Measurements from ENCODE around the gene NR2F6.

NR2F6 gene

DNA sequence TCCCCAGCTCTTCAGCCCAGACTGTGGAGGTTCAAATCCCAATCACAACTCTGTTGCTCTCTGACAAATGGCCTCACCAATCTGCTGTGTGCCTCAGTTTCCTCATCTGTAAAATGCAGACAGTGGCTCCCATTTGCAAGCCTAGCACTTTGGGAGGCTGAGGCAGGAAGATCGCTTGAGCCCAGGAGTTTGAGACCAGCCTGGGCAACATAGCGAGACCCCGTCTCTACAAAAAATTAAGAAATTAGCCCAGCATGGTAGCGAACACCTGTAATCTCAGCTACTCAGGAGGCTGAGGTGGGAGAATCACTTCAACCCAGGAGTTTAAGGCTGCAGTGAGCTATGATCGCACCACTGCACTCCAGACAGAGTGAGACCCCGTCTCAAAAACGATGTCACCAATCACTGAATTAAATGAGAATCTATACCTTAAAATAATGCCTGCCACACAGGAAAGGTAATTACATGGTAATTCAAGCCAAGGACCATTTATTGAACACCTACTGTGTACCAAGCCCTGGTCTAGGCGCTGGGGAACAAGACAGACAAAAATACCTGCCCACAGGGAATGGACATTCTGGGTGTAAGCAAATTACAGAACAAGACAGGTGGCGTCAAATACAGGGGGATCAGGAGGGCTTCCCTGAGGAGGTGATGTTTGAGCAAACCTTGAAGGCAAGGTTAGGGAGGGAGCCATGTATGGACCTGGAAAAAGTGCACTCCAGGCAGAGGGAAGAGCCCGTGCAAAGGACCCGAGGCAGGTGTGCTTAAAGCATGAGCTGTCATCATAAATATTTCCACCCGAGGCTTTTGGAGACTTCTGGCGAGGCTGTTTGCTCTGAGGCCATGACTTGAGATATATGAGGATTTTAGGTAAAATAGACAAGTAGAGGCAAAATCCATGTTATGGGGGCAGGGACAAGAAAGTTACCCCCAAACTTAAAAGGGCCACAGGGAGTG lies 7.7 kb downstream of the NR2F6 start:
- no peak for DNase-seq

DNA sequence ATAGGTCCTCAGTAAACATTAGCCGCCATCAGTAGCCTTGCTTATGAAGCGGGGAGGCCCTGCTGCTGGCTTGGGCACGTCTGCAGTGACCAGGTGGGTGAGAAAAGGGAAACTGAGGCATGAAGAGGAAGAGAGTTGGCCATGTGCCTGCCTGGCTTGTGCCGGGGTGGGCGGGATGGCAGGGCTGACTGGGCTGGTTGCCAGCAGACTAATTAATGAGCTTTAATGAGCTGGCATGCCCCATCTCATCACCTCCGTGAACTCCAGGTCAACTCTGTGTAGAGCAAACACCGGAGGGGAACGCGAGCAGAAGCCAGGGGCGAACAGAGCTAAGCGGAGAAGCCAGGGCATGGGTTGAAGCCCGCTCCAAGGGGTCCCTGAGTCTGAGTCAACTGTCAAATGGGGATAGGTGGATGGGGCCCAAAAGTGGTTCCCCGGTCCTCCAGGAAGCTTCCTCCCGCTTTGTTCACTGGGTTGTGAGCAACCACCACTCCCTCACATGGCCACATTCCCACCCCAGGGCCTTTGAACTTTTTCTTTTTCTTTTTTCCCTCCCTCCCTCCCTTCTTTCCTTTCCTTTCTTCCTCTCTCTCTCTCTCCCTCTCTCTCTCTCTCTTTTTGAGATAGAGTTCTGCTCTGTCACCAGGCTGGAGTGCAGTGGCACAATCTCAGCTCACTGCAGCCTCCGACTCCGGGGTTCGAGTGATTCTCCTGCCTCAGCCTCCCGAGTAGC lies 8.7 kb downstream of the NR2F6 start:
- DNase-seq, result no peak

DNA sequence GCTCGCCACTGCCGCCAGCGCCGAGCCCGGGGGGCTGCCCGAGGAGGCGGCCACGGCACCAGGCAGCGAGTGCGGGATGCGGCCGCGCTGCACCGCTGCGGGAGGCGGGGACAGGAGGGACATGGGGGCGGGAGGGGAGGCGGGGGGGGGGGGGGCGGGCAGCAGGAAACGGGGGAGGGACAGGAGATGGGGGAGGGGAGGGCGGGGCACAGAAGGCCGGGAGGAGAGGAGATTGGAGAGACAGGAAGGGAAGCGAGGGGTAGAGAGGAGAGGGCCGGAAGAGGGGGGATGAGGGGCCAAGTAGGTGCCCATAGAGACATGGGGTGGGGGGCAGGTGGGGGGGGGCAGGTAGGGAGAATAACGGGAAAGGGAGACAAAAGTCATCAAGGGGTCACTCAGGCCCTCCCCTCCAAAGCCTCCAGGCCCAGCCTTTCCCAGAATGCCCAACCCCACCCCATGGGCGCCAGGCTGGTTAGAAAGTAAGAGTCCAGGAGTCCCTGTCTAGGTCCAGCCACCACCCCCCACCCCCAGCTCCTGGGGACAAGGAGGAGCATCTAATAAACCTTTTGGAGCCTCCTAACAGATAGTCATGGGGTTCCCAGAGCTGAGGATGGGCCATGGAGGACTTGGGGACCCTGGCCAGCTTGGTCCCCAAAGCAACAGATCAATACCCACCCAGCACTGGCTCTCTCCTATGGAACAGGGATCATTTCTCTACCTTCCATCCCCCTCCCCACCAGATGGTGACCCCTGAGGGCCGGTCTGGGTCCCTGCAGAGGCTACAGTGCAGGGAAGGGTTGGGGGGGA lies 9.5 kb downstream of the NR2F6 start:
- DNase-seq, result no peak

DNA sequence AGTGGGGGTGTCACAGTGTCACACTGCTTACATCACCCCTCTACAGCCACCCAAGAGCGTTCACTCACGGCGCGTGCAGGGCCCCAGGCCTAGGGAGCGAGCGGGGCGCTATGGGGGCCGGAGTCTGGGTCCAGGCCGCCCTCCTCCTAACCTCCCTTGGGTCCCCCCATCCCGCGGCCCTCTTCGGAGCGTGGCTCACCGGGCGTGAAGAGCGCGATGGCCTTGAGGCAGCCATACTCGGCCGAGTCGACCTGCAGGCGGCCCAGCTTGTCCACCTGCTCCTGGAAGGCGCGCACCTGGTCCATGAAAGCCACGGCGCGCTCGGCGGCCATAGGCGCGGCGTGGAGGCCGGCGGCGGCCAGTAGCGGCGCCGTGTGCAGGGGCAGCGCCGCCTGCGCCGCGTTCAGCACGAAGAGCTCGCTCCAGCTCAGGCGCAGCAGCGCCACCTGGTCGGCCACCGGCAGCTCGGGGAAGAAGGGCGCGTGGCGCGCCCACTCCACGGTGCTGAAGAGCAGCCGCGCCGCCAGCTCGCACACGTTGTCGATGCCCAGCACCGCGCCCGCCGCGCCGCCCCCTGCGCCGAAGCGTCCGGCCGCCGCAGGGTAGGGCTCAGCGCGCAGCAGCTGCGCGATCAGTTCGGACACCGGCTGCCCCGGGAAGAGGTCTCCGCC lies 10.3 kb downstream of the NR2F6 start:
- DNase-seq, result peak; percentile 80

DNA sequence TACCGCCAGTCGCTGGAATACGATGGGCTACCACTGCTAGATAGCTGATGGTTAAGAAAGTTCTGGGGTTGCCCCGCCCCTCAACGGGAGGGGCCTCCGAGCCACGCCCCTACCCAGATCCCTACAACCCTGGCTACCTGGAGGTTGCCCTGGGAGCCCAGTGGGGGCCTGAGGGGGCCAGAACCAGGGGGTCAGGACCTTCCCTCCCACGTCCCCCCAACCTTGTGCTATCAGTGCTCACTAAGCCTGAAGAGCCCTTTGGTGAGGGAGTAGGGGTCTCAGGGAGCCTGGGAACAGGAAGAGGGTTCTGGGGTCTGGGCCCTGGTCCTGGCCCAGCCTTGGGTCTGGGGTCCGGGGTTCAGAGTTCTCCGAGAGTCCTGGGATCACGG lies 10.8 kb downstream of the NR2F6 start:
- DNase-seq, result peak; percentile 66

DNA sequence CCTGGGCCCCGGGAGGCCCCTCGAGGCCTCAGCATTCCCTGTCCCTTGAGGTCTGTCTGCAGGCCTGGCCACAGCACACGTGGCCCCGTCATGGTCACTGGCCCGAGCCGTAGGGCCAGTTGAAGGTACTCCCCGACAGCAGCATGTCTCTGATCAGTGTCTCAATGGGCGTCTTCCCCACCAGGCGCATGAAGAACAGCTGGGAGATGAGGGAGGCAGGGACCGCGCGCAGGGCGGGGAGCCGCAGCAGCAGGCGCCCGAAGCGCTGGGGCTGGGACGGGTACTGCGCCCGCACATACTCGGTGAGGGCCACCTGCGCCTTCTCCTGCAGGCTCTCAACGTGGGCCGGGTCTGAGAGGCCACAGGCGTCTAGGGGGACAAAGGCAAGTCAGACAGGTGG lies 13.5 kb downstream of the NR2F6 start:
- DNase-seq, result no peak

DNA sequence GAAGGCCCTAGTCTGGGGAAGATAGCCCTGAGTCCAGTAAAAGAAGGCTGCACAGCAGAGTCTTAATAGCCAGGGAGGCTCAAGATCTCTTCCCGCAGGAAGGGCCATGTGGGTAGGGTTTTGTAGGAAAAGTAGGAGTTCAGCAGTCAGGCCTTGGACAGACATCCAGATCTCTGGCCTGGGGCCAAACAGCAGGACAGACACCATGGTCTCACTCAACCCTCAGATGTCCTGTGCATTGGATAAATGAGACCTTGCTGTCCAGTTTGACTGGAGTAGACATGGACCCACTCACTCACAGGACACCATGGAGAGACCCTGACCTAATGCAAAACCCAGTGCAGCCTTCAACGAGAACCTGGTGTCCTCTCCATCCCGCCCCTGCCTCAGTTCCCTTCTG lies 15.8 kb downstream of the NR2F6 start:
- DNase-seq, result no peak

DNA sequence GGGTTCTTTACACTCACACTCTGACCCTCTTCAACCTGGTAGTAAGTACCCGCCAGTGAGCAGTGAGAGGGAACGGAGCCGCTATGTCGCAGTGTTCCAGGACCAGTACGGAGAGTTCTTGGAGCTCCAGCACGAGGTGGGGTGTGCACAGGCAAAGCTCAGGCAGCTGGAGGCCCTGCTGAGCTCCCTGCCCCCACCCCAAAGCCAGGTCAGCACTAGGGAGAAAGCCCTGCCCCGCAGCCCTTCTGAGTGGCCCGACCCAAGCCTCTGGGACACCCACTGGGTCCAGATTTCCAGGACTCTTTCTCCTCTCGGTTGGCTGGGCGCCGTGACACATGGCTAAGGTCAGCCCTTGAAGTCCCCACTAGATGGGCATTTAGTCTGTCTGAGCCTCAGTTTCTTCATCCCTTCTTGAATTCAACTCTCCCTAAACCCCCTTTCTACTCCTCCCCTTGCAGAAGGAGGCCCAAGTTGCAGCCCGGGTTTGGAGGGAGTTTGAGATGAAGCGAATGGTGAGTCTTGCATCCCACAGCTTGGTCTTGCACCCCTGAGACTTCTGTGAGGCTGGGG lies 17.8 kb downstream of the NR2F6 start:
- no peak for DNase-seq

DNA sequence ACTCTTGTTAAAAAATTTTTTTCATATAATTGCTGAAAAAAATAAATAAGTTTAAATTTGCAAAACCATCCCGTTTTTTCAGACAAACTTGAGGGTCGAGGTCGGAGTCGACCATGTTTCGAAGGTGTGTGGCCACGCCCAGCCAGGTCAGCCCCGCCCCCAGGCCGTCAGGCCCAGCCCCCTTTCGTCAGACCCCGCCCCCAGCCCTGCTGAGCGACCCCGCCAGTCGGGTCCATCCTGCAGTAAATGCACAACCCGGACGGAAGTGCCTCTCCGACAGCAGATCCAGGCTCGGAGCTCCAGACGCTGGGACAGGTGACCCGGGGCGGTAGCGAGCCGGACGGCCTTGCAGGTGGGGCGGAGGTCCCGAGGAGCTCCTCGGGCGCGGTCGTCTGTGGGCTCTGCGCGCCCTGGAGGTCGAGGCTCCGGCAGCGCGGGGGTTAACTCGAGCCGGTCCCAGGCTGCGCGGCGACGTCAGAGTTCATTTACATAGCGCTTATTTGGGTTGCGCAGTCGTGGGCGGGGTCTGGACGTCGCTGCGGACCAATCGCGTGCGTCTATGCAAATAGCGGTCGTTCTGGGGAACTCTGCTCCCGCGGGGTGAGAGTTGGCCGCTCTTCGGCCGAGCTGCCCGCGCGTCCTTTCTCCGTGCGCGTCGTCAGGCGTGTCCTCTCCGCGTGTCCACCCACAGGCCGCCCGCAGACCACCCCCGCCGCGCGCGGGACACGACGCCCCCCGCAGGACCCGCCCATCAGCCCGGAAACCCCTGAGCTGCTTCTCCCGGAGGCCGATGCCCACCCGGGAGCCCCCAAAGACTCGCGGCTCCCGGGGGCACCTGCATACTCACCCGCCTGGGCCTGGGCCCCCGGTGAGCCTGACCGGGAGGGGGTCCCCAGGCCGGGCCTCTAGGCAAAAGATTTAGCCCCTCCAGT lies 19.5 kb downstream of the NR2F6 start, which contains the start of gene OCEL1:
Gene OCEL1, plus strand, starts transcription at position 225 of the 932 bp plus-strand sequence. Its CDS starts 22 bp downstream, at position 247.
- peak; percentile 96 for DNase-seq

DNA sequence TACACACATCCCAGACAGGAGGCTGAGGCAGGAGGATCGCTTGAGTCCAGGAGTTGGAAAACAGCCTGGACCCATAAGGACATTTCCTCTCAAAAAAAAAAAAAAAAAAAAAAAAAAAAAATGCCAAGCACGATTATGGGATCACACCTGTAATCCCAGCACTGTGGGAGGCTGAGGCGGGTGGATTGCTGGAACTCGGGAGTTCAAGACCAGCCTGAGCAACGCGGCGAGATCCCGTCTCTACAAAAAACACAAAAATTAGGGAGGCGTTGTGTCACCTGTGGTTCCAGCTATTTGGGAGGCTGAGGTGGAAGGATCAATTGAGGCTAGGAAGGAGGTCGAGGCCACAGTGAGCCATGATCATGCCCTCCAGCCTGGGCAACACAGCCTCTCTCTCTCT lies 20.7 kb downstream of the NR2F6 start:
- DNase-seq, result no peak

DNA sequence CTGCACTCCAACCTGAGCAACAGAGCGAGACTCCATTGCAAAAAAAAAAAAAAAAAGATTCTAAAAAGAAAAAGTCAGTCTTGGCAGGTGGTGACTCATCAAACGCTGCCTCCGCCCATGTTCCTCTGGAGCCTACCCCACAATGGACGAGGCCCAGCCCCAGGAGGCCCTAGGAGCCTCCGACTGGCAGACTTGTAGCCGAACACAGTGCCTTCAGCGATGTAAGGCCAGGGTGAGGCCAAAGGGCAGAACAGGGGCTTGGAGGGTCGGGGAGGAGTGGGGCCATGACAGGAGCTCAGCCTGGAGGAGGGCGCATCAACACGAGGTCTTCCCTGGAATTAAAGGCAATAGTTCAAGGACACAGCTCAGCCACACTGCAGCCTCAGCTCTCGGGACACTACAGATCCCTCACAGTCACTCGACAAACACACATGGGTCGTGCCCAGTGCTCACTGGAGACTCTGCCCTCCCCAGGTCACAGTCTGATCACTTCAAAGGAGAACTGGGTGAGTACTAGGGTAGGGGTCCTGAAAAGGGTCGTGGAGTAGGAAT lies 25.4 kb downstream of the NR2F6 start:
- DNase-seq, result no peak

DNA sequence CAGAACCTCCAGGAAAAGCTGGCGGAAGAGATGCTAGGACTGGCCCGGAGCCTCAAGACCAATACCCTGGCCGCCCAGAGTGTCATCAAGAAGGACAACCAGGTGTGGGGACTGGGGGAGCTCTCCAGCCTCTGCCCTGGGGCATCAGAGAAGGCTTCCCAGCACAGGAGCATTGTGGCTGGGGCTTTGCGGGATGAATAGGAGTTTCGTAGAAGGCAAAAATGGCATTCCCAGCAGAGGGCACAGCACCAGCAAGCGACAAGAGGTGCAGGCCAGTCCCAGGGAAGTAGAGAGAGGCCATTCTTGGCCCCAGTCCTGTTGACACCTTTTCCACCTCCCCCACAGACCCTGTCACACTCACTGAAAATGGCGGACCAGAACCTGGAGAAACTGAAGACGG lies 26.4 kb downstream of the NR2F6 start:
- DNase-seq, result no peak

DNA sequence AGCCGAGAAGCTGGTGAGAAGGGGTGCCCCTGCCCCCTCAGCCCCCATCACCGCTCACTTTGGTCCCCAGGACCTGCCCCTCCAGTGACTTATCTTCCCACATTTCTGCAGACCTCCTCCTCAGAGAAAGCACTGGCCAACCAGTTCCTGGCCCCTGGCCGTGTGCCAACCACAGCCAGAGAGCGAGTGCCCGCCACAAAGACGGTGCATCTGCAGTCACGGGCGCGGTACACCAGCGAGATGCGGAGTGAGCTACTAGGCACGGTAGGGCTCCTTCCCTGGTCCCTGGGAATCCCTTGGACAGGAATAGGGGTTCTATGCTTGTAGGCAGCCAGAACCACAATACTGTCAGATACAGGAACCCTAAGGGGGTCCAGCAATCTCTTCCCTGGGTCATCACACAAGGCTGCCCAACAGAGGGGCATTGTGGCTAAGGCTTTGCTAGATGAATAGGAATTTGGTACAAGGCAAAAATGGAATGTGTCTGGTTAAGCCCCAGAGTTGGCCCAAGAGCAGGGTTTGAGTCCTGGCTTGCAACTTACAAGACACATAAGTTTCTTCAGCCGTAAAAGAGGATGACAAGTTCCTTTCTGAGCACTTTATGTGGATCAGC lies 29.6 kb downstream of the NR2F6 start:
- no peak for DNase-seq

DNA sequence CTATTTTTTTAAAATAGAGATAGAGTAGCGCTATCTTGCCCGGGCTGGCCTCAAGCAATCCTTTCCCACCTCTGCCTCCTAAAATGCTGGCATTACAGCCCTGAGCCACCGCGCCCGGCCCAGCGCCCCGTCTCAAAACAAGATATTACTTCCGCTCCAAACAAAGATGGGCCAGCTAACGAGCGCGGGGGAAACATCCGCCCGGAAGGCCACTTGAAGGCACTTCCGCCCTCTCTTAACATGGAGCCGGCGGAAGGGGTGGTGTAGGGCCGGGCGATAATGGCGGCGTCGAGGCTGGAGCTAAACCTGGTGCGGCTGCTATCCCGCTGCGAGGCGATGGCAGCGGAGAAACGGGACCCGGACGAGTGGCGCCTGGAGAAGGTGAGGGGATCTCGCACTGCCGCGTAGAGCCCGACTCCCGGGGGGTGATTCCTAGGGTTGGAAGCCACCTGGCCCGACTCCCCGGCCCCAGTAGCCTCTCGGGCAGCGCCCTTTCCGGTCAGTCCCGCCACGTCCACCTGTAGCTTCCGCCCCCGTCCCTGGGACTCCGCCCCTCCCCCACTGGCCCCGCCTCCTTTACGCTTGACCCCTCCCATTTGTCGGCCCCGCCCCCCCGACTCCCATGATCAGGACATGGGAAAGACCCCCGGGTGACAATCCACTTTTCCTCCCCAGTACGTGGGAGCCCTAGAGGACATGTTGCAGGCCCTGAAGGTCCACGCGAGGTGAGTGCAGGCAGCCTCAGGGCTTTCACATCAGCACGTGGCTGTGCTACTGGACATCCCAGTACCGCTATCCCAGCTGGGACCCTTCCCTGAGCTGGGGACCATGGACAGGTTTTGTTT lies 30.4 kb downstream of the NR2F6 start, which contains the start of gene USE1:
Gene USE1, plus strand, starts transcription at position 231 of the 845 bp plus-strand sequence. Its CDS starts 49 bp downstream, at position 280.
- peak; percentile 91 for DNase-seq

DNA sequence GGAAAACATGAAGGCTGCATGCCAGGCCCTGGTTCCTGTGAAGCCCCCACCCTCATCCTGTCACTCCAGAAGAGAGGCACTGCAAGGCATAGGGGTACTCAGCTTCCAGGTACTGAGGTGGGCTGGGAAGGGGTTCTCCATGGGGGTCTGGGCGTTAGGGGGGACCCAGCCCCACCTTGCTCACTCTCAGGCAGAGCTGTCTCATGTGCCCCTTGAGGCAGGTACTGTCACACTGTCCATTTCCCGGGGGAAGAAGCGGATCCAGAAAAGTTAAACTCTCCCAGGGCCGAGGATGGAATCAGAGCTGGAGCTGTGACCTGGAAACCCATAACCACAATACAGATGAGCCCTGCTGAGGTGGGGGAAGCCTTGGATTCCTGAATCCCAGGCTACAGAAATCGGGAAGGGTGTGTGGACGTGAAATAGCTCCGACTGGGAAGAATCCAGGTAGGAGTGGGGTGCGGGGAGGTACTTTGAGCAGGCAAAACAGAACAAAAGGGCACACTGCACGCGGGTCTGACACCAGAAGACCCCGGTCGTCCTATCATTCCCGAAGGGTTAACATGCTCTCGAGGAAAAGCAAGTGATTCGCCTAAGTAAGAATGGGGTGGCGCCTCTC lies 31.1 kb downstream of the NR2F6 start:
- no peak for DNase-seq

DNA sequence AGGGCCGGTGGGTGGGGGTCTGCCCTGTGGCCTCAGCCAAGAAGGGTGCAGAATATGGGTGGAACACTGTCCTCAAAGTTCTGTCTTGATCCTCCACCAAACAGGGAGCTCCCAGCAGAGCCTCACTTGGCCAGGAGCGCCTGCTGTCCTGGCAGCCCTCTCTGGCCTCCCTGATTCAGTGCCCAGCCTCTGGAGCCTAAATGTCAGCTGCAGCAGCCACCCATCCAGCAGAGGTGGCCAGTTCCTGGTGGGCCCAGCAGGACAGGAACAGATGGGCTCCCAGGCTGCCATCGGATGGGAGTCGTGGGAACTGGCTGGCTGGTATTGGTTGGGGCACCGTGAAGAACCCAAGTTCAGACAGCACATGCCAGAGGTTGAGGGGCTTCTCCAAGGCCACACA lies 32.4 kb downstream of the NR2F6 start:
- no peak for DNase-seq

DNA sequence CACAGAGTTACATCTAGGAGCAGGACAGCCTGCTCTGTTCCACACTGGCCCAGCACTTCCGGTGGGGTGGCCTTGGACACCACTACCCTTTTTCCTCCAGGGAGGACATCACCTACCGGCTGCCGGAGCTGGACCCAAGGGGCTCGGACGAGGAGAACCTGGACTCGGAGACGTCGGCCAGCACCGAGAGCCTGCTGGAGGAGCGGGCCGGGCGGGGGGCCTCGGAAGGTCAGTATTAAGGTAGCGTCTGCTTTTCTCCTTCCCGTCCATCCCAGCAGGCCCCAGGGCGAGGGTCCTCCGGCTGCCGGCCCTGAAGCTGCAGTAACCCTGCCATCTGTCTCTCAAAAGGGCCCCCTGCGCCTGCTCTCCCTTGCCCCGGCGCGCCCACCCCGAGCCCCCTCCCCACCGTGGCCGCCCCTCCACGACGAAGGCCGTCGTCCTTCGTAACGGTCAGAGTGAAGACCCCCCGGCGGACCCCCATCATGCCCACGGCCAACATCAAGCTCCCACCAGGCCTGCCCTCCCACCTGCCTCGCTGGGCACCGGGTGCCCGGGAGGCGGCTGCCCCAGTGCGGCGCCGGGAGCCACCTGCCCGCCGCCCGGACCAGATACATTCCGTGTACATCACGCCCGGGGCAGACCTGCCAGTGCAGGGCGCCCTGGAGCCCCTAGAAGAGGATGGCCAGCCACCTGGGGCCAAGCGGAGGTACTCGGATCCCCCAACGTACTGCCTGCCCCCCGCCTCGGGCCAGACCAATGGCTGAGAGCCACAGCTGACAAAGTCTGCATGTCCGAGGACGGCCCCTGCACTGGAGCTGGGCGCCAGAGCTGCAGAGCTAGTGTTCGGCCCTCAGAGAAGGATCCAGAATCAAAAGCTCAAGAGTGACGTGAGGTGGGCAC lies 33.9 kb downstream of the NR2F6 start:
- DNase-seq, result no peak

DNA sequence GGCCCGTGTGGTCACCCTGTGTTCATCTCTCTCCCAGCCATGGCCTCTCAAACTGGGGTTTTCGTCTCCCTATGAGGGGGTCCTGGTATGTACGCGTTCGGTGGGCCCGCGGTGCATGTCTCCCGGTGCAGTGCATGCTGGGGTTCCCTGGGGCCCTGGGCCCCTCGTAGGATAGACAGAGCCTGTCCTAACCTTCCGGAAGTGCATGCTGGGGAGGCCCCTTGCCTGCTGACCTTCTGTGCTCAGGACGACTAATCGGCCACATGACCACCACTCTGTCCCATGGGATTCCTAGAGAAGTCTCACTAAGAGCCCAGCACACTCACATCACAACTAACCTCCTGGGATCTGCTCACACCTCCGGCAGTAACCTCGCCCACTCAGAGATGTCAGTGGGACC lies 35.4 kb downstream of the NR2F6 start:
- DNase-seq, result no peak
